ENCODE measurements around the gene MED23. TPM values are rescaled to one million over a fixed set of nuclear protein-coding genes. Genes with fewer than 3 reads are reported as not detected.

Gene MED23
- total and polyA plus RNA-seq, 9 of the 15 experiments (the other 6 are each of a cell fraction or from before 2014, with no cell fraction given) = 13.7 to 61.2 (median 27.2) TPM

- WGBS (ENCODE audit: insufficient coverage, low coverage, missing lambda C conversion rate) = 0% methylated on average over 4 of the region's 4 CpGs
- POLR2A ChIA-PET = interaction anchor here (0.7 kb wide), 1 partner anchor 306 kb away, joined by 3 read pairs; no protein-coding TSS in a partner anchor
- Histone ChIP-seq H3K27ac (ENCODE audit: extremely low read depth, low read depth, low read length) (no peak overlapping the region), H3K9ac (ENCODE audit: insufficient read depth in 1 of 2, low read depth in 2 of 2, low read length in 2 of 2) (no peak overlapping the region), H3K79me2 (ENCODE audit: control insufficient read depth, insufficient read depth, low read length) (no peaks in the 10 kb centered on the region), H3K9me3 (replicated peaks; ENCODE audit: control insufficient read depth, insufficient read depth, low read depth, low read length) (no peaks in the 10 kb centered on the region), H3K27me3 (ENCODE audit: control insufficient read depth in 2 of 2, insufficient read depth in 2 of 2, low read length in 2 of 2) (peaks cover 0 to 8% of the 10 kb centered on the region in 2 experiments; a peak in 2 of 5 replicates), H3K4me2 (ENCODE audit: insufficient read depth, low read length) (no peak overlapping the region), H2AFZ (ENCODE audit: low read depth, low read length) (no peak overlapping the region), H4K20me1 (replicated peaks; ENCODE audit: control insufficient read depth, insufficient read depth, low read length) (no peaks in the 10 kb centered on the region), H3K36me3 (ENCODE audit: control insufficient read depth, insufficient read depth, low read length) (no peaks in the 10 kb centered on the region), H3K4me1 (replicated peaks in 1 of 2; ENCODE audit: control insufficient read depth in 2 of 2, insufficient read depth in 2 of 2, low read length in 2 of 2) (no peaks in the 10 kb centered on the region), H3K4me3 (no peak overlapping the region), H3K9me1 (ENCODE audit: control insufficient read depth, insufficient read depth, low read length) (no peaks in the 10 kb centered on the region)
- in situ Hi-C loops (cut with MboI) (no loop called here), intact Hi-C loops (cut with micrococcal nuclease) (no loop called here)
- BruUV-seq (replicated peaks) = no TSS peak
- TF ChIP-seq CEBPB (tag; IDR thresholded peaks at IDR 0.05) = peak; percentile 63; the same call in 1 of the 2 replicates
- TF ChIP-seq CEBPG (CRISPR knock-in tag; IDR thresholded peaks at IDR 0.05) = no peak
- TF ChIP-seq CEBPG (tag; conservative IDR thresholded peaks at IDR 0.05 in 1 of 2, IDR thresholded peaks at IDR 0.05 in 1 of 2) = 0 out of 4 replicates have a peak, but pooled peaks of 1 of the 2 experiments have one; percentile 41
- TF ChIP-seq, protein P1, sequence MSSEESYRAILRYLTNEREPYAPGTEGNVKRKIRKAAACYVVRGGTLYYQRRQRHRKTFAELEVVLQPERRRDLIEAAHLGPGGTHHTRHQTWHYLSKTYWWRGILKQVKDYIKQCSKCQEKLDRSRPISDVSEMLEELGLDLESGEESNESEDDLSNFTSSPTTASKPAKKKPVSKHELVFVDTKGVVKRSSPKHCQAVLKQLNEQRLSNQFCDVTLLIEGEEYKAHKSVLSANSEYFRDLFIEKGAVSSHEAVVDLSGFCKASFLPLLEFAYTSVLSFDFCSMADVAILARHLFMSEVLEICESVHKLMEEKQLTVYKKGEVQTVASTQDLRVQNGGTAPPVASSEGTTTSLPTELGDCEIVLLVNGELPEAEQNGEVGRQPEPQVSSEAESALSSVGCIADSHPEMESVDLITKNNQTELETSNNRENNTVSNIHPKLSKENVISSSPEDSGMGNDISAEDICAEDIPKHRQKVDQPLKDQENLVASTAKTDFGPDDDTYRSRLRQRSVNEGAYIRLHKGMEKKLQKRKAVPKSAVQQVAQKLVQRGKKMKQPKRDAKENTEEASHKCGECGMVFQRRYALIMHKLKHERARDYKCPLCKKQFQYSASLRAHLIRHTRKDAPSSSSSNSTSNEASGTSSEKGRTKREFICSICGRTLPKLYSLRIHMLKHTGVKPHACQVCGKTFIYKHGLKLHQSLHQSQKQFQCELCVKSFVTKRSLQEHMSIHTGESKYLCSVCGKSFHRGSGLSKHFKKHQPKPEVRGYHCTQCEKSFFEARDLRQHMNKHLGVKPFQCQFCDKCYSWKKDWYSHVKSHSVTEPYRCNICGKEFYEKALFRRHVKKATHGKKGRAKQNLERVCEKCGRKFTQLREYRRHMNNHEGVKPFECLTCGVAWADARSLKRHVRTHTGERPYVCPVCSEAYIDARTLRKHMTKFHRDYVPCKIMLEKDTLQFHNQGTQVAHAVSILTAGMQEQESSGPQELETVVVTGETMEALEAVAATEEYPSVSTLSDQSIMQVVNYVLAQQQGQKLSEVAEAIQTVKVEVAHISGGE (CRISPR knock-in tag; IDR thresholded peaks at IDR 0.05) = no peak
- DNase-seq (ENCODE audit: extremely low read depth in 1 of 4, low spot score in 3 of 4) (no peak), FAIRE-seq (no peak), ATAC-seq (no peak)
- CTCF ChIA-PET (ENCODE audit: low intra/inter-chr PET ratio) = interaction anchor here (0.7 kb wide), 1 partner anchor 18 kb away, joined by 7 read pairs; no protein-coding TSS in a partner anchor
Measured at GRCh38 chr6:131561925-131562707, 65.9 kb downstream of the MED23 start.
